IMR-90 (cell line): Measurements from ENCODE around the gene PLXNA4. TPM values are rescaled to one million over a fixed set of nuclear protein-coding genes. Genes with fewer than 3 reads are reported as not detected.

Experiments
- ATAC-seq: fragments of 200-7000 bp; cut with Tn5 transposase; 2 replicates; pipeline ENCODE4 v1.9.1; 2020; ENCODE audit warnings: low read depth, mild to moderate bottlenecking, moderate library complexity
- BruUV-seq: library from RNA; stranded (reverse); fragments of 400-500 nt; replicated peaks from 2 replicates; lab custom pipeline; 2021; lab: Mats Ljungman, UMichigan
- CTCF ChIA-PET: fragments of 300-600 bp; formaldehyde crosslinking; extraction: SDS; loops from one replicate; lab custom pipeline; 2021; ENCODE audit warnings: antibody characterized with exemption; lab: Yijun Ruan, JAX
- POLR2A ChIA-PET: fragments of 300-600 bp; sonication (Branson Sonifier 250); formaldehyde crosslinking; loops from one replicate; lab custom pipeline; 2022; ENCODE audit warnings: antibody characterized with exemption; ENCODE audit not compliant: unreplicated experiment; lab: Charles Lee
- DNase-seq: peaks from one replicate; pipeline ENCODE4 v3.0.0; 2013
- H2AFZ ChIP-seq: replicated peaks from 2 replicates; pipeline ENCODE3; 2013; ENCODE audit warnings: low read length, mild to moderate bottlenecking; ENCODE audit not compliant: poor library complexity
- H2AK5ac ChIP-seq: 2 replicates; pipeline ENCODE4 v1.6.1; 2013; ENCODE audit warnings: low read depth, low read length, inconsistent platforms
- H2AK9ac ChIP-seq: replicated peaks from 2 replicates; pipeline ENCODE3; 2013; ENCODE audit warnings: mild to moderate bottlenecking, low read depth, low read length, moderate library complexity; ENCODE audit not compliant: poor library complexity
- H2BK120ac ChIP-seq: 2 replicates; pipeline ENCODE4 v1.6.1; 2013; ENCODE audit warnings: low read depth, low read length, inconsistent platforms
- H2BK15ac ChIP-seq: 3 replicates; pipeline ENCODE4 v1.6.1; 2013; ENCODE audit warnings: low read depth, low read length, inconsistent platforms
- H2BK20ac ChIP-seq: 2 replicates; pipeline ENCODE4 v1.6.1; 2013; ENCODE audit warnings: low read depth, mild to moderate bottlenecking, inconsistent platforms, low read length, moderate library complexity
- H2BK5ac ChIP-seq: 2 replicates; pipeline ENCODE4 v1.6.1; 2013; ENCODE audit warnings: mild to moderate bottlenecking, low read depth, low read length, inconsistent platforms; ENCODE audit not compliant: poor library complexity, severe bottlenecking
- H3K14ac ChIP-seq: replicated peaks from 2 replicates; pipeline ENCODE4 v1.6.1; 2013; ENCODE audit warnings: low read depth, low read length, inconsistent platforms
- H3K18ac ChIP-seq: 2 replicates; pipeline ENCODE4 v1.6.1; 2013; ENCODE audit warnings: low read depth, low read length, control low read depth
- H3K23ac ChIP-seq: 2 replicates; pipeline ENCODE4 v1.6.1; 2013; ENCODE audit warnings: low read depth, low read length, inconsistent platforms
- H3K27ac ChIP-seq: 2 replicates; pipeline ENCODE4 v1.5.1; 2013; ENCODE audit warnings: mild to moderate bottlenecking, control low read depth, low read length; ENCODE audit not compliant: insufficient read depth
- H3K27me3 ChIP-seq: 2 replicates; pipeline ENCODE4 v1.6.1; 2013; ENCODE audit warnings: low read length; ENCODE audit not compliant: control insufficient read depth, insufficient read depth
- H3K36me3 ChIP-seq: 2 replicates; pipeline ENCODE4 v1.6.1; 2013; ENCODE audit warnings: low read length, mixed read lengths; ENCODE audit not compliant: control insufficient read depth, insufficient read depth
- H3K4ac ChIP-seq: 2 replicates; pipeline ENCODE4 v1.6.1; 2013; ENCODE audit warnings: low read depth, low read length, inconsistent platforms
- H3K4me1 ChIP-seq: 2 replicates; pipeline ENCODE4 v1.6.1; 2013; ENCODE audit warnings: low read length, mixed read lengths; ENCODE audit not compliant: control insufficient read depth, insufficient read depth
- H3K4me2 ChIP-seq: 2 replicates; pipeline ENCODE4 v1.6.1; 2013; ENCODE audit warnings: low read depth, mild to moderate bottlenecking, control low read depth, low read length, moderate library complexity
- H3K4me3 ChIP-seq: 2 replicates; pipeline ENCODE4 v1.5.1; 2013; ENCODE audit warnings: low read depth, mild to moderate bottlenecking, control low read depth, low read length, moderate library complexity; ENCODE audit not compliant: insufficient read depth
- H3K56ac ChIP-seq: 2 replicates; pipeline ENCODE4 v1.6.1; 2013; ENCODE audit warnings: low read length, inconsistent platforms; ENCODE audit not compliant: insufficient read depth; ENCODE audit errors: extremely low read depth
- H3K79me1 ChIP-seq, 2 experiments: 2 replicates each; pipeline ENCODE4 v1.6.1; 2013; ENCODE audit warnings: low read length in 2 of 2, inconsistent platforms in 1 of 2, low read depth in 1 of 2
- H3K9ac ChIP-seq: 2 replicates; pipeline ENCODE4 v1.6.1; 2013; ENCODE audit warnings: low read depth, low read length, control low read depth
- H3K9me1 ChIP-seq: 2 replicates; pipeline ENCODE4 v1.6.1; 2013; ENCODE audit warnings: low read length, inconsistent platforms; ENCODE audit not compliant: insufficient read depth
- H3K9me3 ChIP-seq: 2 replicates; pipeline ENCODE4 v1.6.1; 2013; ENCODE audit warnings: low read length; ENCODE audit not compliant: control insufficient read depth, insufficient read depth
- H4K20me1 ChIP-seq: 2 replicates; pipeline ENCODE4 v1.6.1; 2013; ENCODE audit warnings: low read length, inconsistent platforms; ENCODE audit not compliant: insufficient read depth
- H4K5ac ChIP-seq: 2 replicates; pipeline ENCODE4 v1.6.1; 2013; ENCODE audit warnings: mild to moderate bottlenecking, low read depth, low read length, control low read depth
- H4K8ac ChIP-seq, 2 experiments: 2 replicates each; pipeline ENCODE4 v1.6.1; 2013; ENCODE audit warnings: low read depth in 2 of 2, low read length in 2 of 2, control low read depth in 1 of 2, inconsistent platforms in 1 of 2
- H4K91ac ChIP-seq: 2 replicates; pipeline ENCODE4 v1.6.1; 2013; ENCODE audit warnings: low read depth, low read length, inconsistent platforms; ENCODE audit not compliant: insufficient read depth
- NFE2L2 ChIP-seq: fragments of 150-350 bp; IDR thresholded peaks from 2 replicates; pipeline ENCODE4 v1.6.1; 2016; ENCODE audit warnings: low read depth, mild to moderate bottlenecking, low read length
- POLR2A ChIP-seq: IDR thresholded peaks from 2 replicates; pipeline ENCODE4 v1.6.1; 2012; ENCODE audit warnings: mild to moderate bottlenecking, low read depth, low read length
- WGBS, 2 experiments: methylation state at CpG; one replicate each; pipeline versions ENCODE4 v1.1.5 to v1.1.7; 2013; ENCODE audit warnings: missing lambda C conversion rate in 2 of 2; ENCODE audit not compliant: insufficient read length in 1 of 2; ENCODE audit errors: extremely low coverage in 2 of 2; 5-methylcytosine and 5-hydroxymethylcytosine counted together
- dilution Hi-C: fragments of 300-500 bp; cut with HindIII; formaldehyde crosslinking; loops from one replicate; pipeline ENCODE4 v1.14.3; 2018; ENCODE audit warnings: low sequenced_read_pairs; ENCODE audit not compliant: unreplicated experiment
- in situ Hi-C: fragments of 300-500 bp; cut with MboI; formaldehyde crosslinking; loops from 3 replicates; pipeline ENCODE4 v1.14.3; 2019; ENCODE audit warnings: low sequenced_read_pairs, inconsistent platforms, mixed read lengths
- intact Hi-C: fragments of 100-400 bp; cut with micrococcal nuclease; formaldehyde crosslinking; loops from 2 replicates; pipeline ENCODE4 v1.10.0; 2022
- polyA plus RNA-seq, 3 experiments: library from polyadenylated mRNA; depleted of rRNA; stranded (reverse); fragments of >200 nt; gene quantifications; 2 replicates each; pipeline ENCODE4 v1.2.3, GENCODE V29; 2012; ENCODE audit warnings: low replicate concordance in 1 of 3
- total RNA-seq: library from RNA; depleted of rRNA; stranded (reverse); fragments of >200 nt; gene quantifications from 2 replicates; pipeline ENCODE4 v1.2.3, GENCODE V29; 2012

The PLXNA4 gene
- total and polyA plus RNA-seq, 2 of the 4 experiments (the other 2 are of a cell fraction) = under 0.01 TPM

- H3K4me2 ChIP-seq = no peak overlapping the region
- intact Hi-C loops (no loop called here), dilution Hi-C loops (no loop called here), in situ Hi-C loops (no loop called here)
- H3K4me1 ChIP-seq = no peaks in the 10 kb centered on the region
- H4K5ac ChIP-seq = no peak overlapping the region
- H3K23ac ChIP-seq = no peak overlapping the region
- no peak overlapping the region for H4K8ac ChIP-seq
- no peak overlapping the region for H2AK9ac ChIP-seq
- ChIA-PET CTCF (no interaction called here), POLR2A (no interaction called here)
- no peak overlapping the region for H2BK120ac ChIP-seq
- H3K14ac ChIP-seq = no peak overlapping the region
- ATAC-seq = no peak
- H3K36me3 ChIP-seq = no peaks in the 10 kb centered on the region
- H2BK20ac ChIP-seq = no peak overlapping the region
- no peak overlapping the region for H2BK15ac ChIP-seq
- no peaks in the 10 kb centered on the region for H3K9me3 ChIP-seq
- no peak overlapping the region for H3K9ac ChIP-seq
- no peak overlapping the region for H2AK5ac ChIP-seq
- no peaks in the 10 kb centered on the region for H3K79me1 ChIP-seq
- no peaks in the 10 kb centered on the region for H4K20me1 ChIP-seq
- no peak overlapping the region for H2BK5ac ChIP-seq
- H3K4ac ChIP-seq = no peak overlapping the region
- no peaks in the 10 kb centered on the region for H3K9me1 ChIP-seq
- no peak overlapping the region for H3K27ac ChIP-seq
- DNase-seq = no peak
- TF ChIP-seq NFE2L2 = no peak
- TF ChIP-seq POLR2A = no peak
- no peak overlapping the region for H3K56ac ChIP-seq
- H2AFZ ChIP-seq = no peak overlapping the region
- H3K18ac ChIP-seq = no peak overlapping the region
- no peaks in the 10 kb centered on the region for H3K27me3 ChIP-seq
- H3K4me3 ChIP-seq = no peak overlapping the region
- BruUV-seq = no TSS peak
- no CpG with 5 or more reads among the region's 3 CpGs for WGBS, 2 experiments
- H4K91ac ChIP-seq = no peak overlapping the region
These were observed 80.3 kb downstream of the PLXNA4 start for GRCh38 chr7:132495936-132496335.
